Measurements from ENCODE around the gene CAMK2B. TPM values are rescaled to one million over a fixed set of nuclear protein-coding genes. Genes with fewer than 3 reads are reported as not detected.
A peak's percentile ranks its signal among the peaks of the same experiment; 100 is the strongest.

CAMK2B gene
- total RNA-seq, 1 donor from 2014 or later: 4.7 TPM

GRCh38 chr7:44305564-44306507, 19.6 kb downstream of the CAMK2B start:
- H3K9ac ChIP-seq (ENCODE audit: low read depth in 1 of 3, low read length in 3 of 3): peak overlapping the region in 2 of 3 donors; percentile 16 to 21
- H3K4me3 ChIP-seq (ENCODE audit: low read length in 3 of 3): no peak overlapping the region
- H3K27ac ChIP-seq (ENCODE audit: low read depth, low read length): no peak overlapping the region
- peaks cover 0 to 6% (median 0%) of the 10 kb centered on the region in 3 donors for H3K27me3 ChIP-seq (ENCODE audit: control insufficient read depth in 3 of 3, insufficient read depth in 3 of 3, low read length in 3 of 3)
- no peaks in the 10 kb centered on the region for H3K9me3 ChIP-seq (ENCODE audit: control insufficient read depth in 3 of 3, low read length in 3 of 3)
- H3K36me3 ChIP-seq (ENCODE audit: control insufficient read depth in 3 of 3, insufficient read depth in 3 of 3, low read length in 3 of 3): no peaks in the 10 kb centered on the region
- H3K4me1 ChIP-seq (ENCODE audit: control insufficient read depth in 3 of 3, insufficient read depth in 3 of 3, low read length in 3 of 3): peaks cover 19 to 41% (median 32%) of the 10 kb centered on the region in 3 donors

GRCh38 chr7:44294325-44295069, 30.9 kb downstream of the CAMK2B start:
- no peaks in the 10 kb centered on the region for H3K36me3 ChIP-seq (ENCODE audit: control insufficient read depth in 3 of 3, insufficient read depth in 3 of 3, low read length in 3 of 3)
- no peak overlapping the region for H3K9ac ChIP-seq (ENCODE audit: low read depth in 1 of 3, low read length in 3 of 3)
- peak overlapping the region in 1 of 3 donors; percentile 22 for H3K4me3 ChIP-seq (ENCODE audit: low read length in 3 of 3)
- no peak overlapping the region for H3K27ac ChIP-seq (ENCODE audit: low read depth, low read length)
- H3K4me1 ChIP-seq (ENCODE audit: control insufficient read depth in 3 of 3, insufficient read depth in 3 of 3, low read length in 3 of 3): peaks cover 20 to 42% (median 39%) of the 10 kb centered on the region in 3 donors
- no peaks in the 10 kb centered on the region for H3K9me3 ChIP-seq (ENCODE audit: control insufficient read depth in 3 of 3, low read length in 3 of 3)
- H3K27me3 ChIP-seq (ENCODE audit: control insufficient read depth in 3 of 3, insufficient read depth in 3 of 3, low read length in 3 of 3): peaks cover 0 to 13% (median 6%) of the 10 kb centered on the region in 3 donors

GRCh38 chr7:44293561-44294324, 31.7 kb downstream of the CAMK2B start:
- Histone ChIP-seq H3K9me3 (ENCODE audit: control insufficient read depth in 3 of 3, low read length in 3 of 3) (no peaks in the 10 kb centered on the region), H3K27ac (ENCODE audit: low read depth, low read length) (no peak overlapping the region), H3K36me3 (ENCODE audit: control insufficient read depth in 3 of 3, insufficient read depth in 3 of 3, low read length in 3 of 3) (no peaks in the 10 kb centered on the region), H3K4me1 (ENCODE audit: control insufficient read depth in 3 of 3, insufficient read depth in 3 of 3, low read length in 3 of 3) (peaks cover 20 to 46% (median 39%) of the 10 kb centered on the region in 3 donors), H3K4me3 (ENCODE audit: low read length in 3 of 3) (peak overlapping the region in 2 of 3 donors; percentile 4 to 35), H3K27me3 (ENCODE audit: control insufficient read depth in 3 of 3, insufficient read depth in 3 of 3, low read length in 3 of 3) (peaks cover 0 to 13% (median 6%) of the 10 kb centered on the region in 3 donors), H3K9ac (ENCODE audit: low read depth in 1 of 3, low read length in 3 of 3) (peak overlapping the region in 2 of 3 donors; percentile 7 to 60)

- H3K9ac ChIP-seq (ENCODE audit: low read depth in 1 of 3, low read length in 3 of 3): peak overlapping the region in 1 of 3 donors; percentile 60
- H3K36me3 ChIP-seq (ENCODE audit: control insufficient read depth in 3 of 3, insufficient read depth in 3 of 3, low read length in 3 of 3): no peaks in the 10 kb centered on the region
- H3K4me3 ChIP-seq (ENCODE audit: low read length in 3 of 3): peak overlapping the region in 1 of 3 donors; percentile 4
- peaks cover 20 to 48% (median 39%) of the 10 kb centered on the region in 3 donors for H3K4me1 ChIP-seq (ENCODE audit: control insufficient read depth in 3 of 3, insufficient read depth in 3 of 3, low read length in 3 of 3)
- H3K9me3 ChIP-seq (ENCODE audit: control insufficient read depth in 3 of 3, low read length in 3 of 3): no peaks in the 10 kb centered on the region
- H3K27ac ChIP-seq (ENCODE audit: low read depth, low read length): no peak overlapping the region
- peaks cover 0 to 13% (median 6%) of the 10 kb centered on the region in 3 donors for H3K27me3 ChIP-seq (ENCODE audit: control insufficient read depth in 3 of 3, insufficient read depth in 3 of 3, low read length in 3 of 3)
Observed at GRCh38 chr7:44292876-44293560, 32.4 kb downstream of the CAMK2B start.

GRCh38 chr7:44292420-44292817, 33.0 kb downstream of the CAMK2B start:
- H3K27me3 ChIP-seq (ENCODE audit: control insufficient read depth in 3 of 3, insufficient read depth in 3 of 3, low read length in 3 of 3): peaks cover 0 to 13% (median 6%) of the 10 kb centered on the region in 3 donors
- H3K9ac ChIP-seq (ENCODE audit: low read depth in 1 of 3, low read length in 3 of 3): no peak overlapping the region
- H3K4me3 ChIP-seq (ENCODE audit: low read length in 3 of 3): no peak overlapping the region
- H3K36me3 ChIP-seq (ENCODE audit: control insufficient read depth in 3 of 3, insufficient read depth in 3 of 3, low read length in 3 of 3): no peaks in the 10 kb centered on the region
- H3K27ac ChIP-seq (ENCODE audit: low read depth, low read length): no peak overlapping the region
- peaks cover 20 to 54% (median 44%) of the 10 kb centered on the region in 3 donors for H3K4me1 ChIP-seq (ENCODE audit: control insufficient read depth in 3 of 3, insufficient read depth in 3 of 3, low read length in 3 of 3)
- no peaks in the 10 kb centered on the region for H3K9me3 ChIP-seq (ENCODE audit: control insufficient read depth in 3 of 3, low read length in 3 of 3)

- Histone ChIP-seq H3K27ac (ENCODE audit: low read depth, low read length) (no peak overlapping the region), H3K4me1 (ENCODE audit: control insufficient read depth in 3 of 3, insufficient read depth in 3 of 3, low read length in 3 of 3) (peaks cover 21 to 59% (median 50%) of the 10 kb centered on the region in 3 donors)
Observed at GRCh38 chr7:44291733-44292419, 33.5 kb downstream of the CAMK2B start.

GRCh38 chr7:44291066-44291732, 34.2 kb downstream of the CAMK2B start:
- H3K36me3 ChIP-seq (ENCODE audit: control insufficient read depth in 3 of 3, insufficient read depth in 3 of 3, low read length in 3 of 3): no peaks in the 10 kb centered on the region
- peaks cover 0 to 13% (median 6%) of the 10 kb centered on the region in 3 donors for H3K27me3 ChIP-seq (ENCODE audit: control insufficient read depth in 3 of 3, insufficient read depth in 3 of 3, low read length in 3 of 3)
- no peak overlapping the region for H3K9ac ChIP-seq (ENCODE audit: low read depth in 1 of 3, low read length in 3 of 3)
- no peak overlapping the region for H3K27ac ChIP-seq (ENCODE audit: low read depth, low read length)
- peaks cover 27 to 66% (median 56%) of the 10 kb centered on the region in 3 donors for H3K4me1 ChIP-seq (ENCODE audit: control insufficient read depth in 3 of 3, insufficient read depth in 3 of 3, low read length in 3 of 3)
- H3K4me3 ChIP-seq (ENCODE audit: low read length in 3 of 3): no peak overlapping the region
- H3K9me3 ChIP-seq (ENCODE audit: control insufficient read depth in 3 of 3, low read length in 3 of 3): no peaks in the 10 kb centered on the region

More at GRCh38 chr7:44291733-44292419, 33.5 kb downstream of the CAMK2B start:
- H3K27me3 ChIP-seq (ENCODE audit: control insufficient read depth in 3 of 3, insufficient read depth in 3 of 3, low read length in 3 of 3): peaks cover 0 to 13% (median 6%) of the 10 kb centered on the region in 3 donors
- no peaks in the 10 kb centered on the region for H3K36me3 ChIP-seq (ENCODE audit: control insufficient read depth in 3 of 3, insufficient read depth in 3 of 3, low read length in 3 of 3)
- no peaks in the 10 kb centered on the region for H3K9me3 ChIP-seq (ENCODE audit: control insufficient read depth in 3 of 3, low read length in 3 of 3)
- H3K9ac ChIP-seq (ENCODE audit: low read depth in 1 of 3, low read length in 3 of 3): no peak overlapping the region
- H3K4me3 ChIP-seq (ENCODE audit: low read length in 3 of 3): no peak overlapping the region

- Histone ChIP-seq H3K27ac (ENCODE audit: low read depth, low read length) (no peak overlapping the region), H3K9ac (ENCODE audit: low read depth in 1 of 3, low read length in 3 of 3) (no peak overlapping the region), H3K4me3 (ENCODE audit: low read length in 3 of 3) (no peak overlapping the region), H3K9me3 (ENCODE audit: control insufficient read depth in 3 of 3, low read length in 3 of 3) (no peaks in the 10 kb centered on the region), H3K4me1 (ENCODE audit: control insufficient read depth in 3 of 3, insufficient read depth in 3 of 3, low read length in 3 of 3) (peaks cover 26 to 64% (median 57%) of the 10 kb centered on the region in 3 donors), H3K36me3 (ENCODE audit: control insufficient read depth in 3 of 3, insufficient read depth in 3 of 3, low read length in 3 of 3) (no peaks in the 10 kb centered on the region), H3K27me3 (ENCODE audit: control insufficient read depth in 3 of 3, insufficient read depth in 3 of 3, low read length in 3 of 3) (peaks cover 0 to 13% (median 6%) of the 10 kb centered on the region in 3 donors)
Observed at GRCh38 chr7:44290252-44290620, 35.2 kb downstream of the CAMK2B start.

Measured in skeletal muscle tissue (tissue), 4 donors.